IMR-90 (cell line): ENCODE results near the gene KIF6. TPM values are rescaled to one million over a fixed set of nuclear protein-coding genes. Genes with fewer than 3 reads are reported as not detected.

Experiments used
- ATAC-seq: fragments of 200-7000 bp; cut with Tn5 transposase; 2 replicates; pipeline ENCODE4 v1.9.1; 2020; ENCODE audit warnings: low read depth, mild to moderate bottlenecking, moderate library complexity
- BruUV-seq: library from RNA; stranded (reverse); fragments of 400-500 nt; replicated peaks from 2 replicates; lab custom pipeline; 2021; lab: Mats Ljungman, UMichigan
- CTCF ChIA-PET: fragments of 300-600 bp; formaldehyde crosslinking; extraction: SDS; loops from one replicate; lab custom pipeline; 2021; ENCODE audit warnings: antibody characterized with exemption; lab: Yijun Ruan, JAX
- POLR2A ChIA-PET: fragments of 300-600 bp; sonication (Branson Sonifier 250); formaldehyde crosslinking; loops from one replicate; lab custom pipeline; 2022; ENCODE audit warnings: antibody characterized with exemption; ENCODE audit not compliant: unreplicated experiment; lab: Charles Lee
- DNase-seq: peaks from one replicate; pipeline ENCODE4 v3.0.0; 2013
- H2AFZ ChIP-seq: replicated peaks from 2 replicates; pipeline ENCODE3; 2013; ENCODE audit warnings: low read length, mild to moderate bottlenecking; ENCODE audit not compliant: poor library complexity
- H2AK5ac ChIP-seq: 2 replicates; pipeline ENCODE4 v1.6.1; 2013; ENCODE audit warnings: low read depth, low read length, inconsistent platforms
- H2AK9ac ChIP-seq: replicated peaks from 2 replicates; pipeline ENCODE3; 2013; ENCODE audit warnings: mild to moderate bottlenecking, low read depth, low read length, moderate library complexity; ENCODE audit not compliant: poor library complexity
- H2BK120ac ChIP-seq: 2 replicates; pipeline ENCODE4 v1.6.1; 2013; ENCODE audit warnings: low read depth, low read length, inconsistent platforms
- H2BK15ac ChIP-seq: 3 replicates; pipeline ENCODE4 v1.6.1; 2013; ENCODE audit warnings: low read depth, low read length, inconsistent platforms
- H2BK20ac ChIP-seq: 2 replicates; pipeline ENCODE4 v1.6.1; 2013; ENCODE audit warnings: low read depth, mild to moderate bottlenecking, inconsistent platforms, low read length, moderate library complexity
- H2BK5ac ChIP-seq: 2 replicates; pipeline ENCODE4 v1.6.1; 2013; ENCODE audit warnings: mild to moderate bottlenecking, low read depth, low read length, inconsistent platforms; ENCODE audit not compliant: poor library complexity, severe bottlenecking
- H3K14ac ChIP-seq: replicated peaks from 2 replicates; pipeline ENCODE4 v1.6.1; 2013; ENCODE audit warnings: low read depth, low read length, inconsistent platforms
- H3K18ac ChIP-seq: 2 replicates; pipeline ENCODE4 v1.6.1; 2013; ENCODE audit warnings: low read depth, low read length, control low read depth
- H3K23ac ChIP-seq: 2 replicates; pipeline ENCODE4 v1.6.1; 2013; ENCODE audit warnings: low read depth, low read length, inconsistent platforms
- H3K27ac ChIP-seq: 2 replicates; pipeline ENCODE4 v1.5.1; 2013; ENCODE audit warnings: mild to moderate bottlenecking, control low read depth, low read length; ENCODE audit not compliant: insufficient read depth
- H3K27me3 ChIP-seq: 2 replicates; pipeline ENCODE4 v1.6.1; 2013; ENCODE audit warnings: low read length; ENCODE audit not compliant: control insufficient read depth, insufficient read depth
- H3K36me3 ChIP-seq: 2 replicates; pipeline ENCODE4 v1.6.1; 2013; ENCODE audit warnings: low read length, mixed read lengths; ENCODE audit not compliant: control insufficient read depth, insufficient read depth
- H3K4ac ChIP-seq: 2 replicates; pipeline ENCODE4 v1.6.1; 2013; ENCODE audit warnings: low read depth, low read length, inconsistent platforms
- H3K4me1 ChIP-seq: 2 replicates; pipeline ENCODE4 v1.6.1; 2013; ENCODE audit warnings: low read length, mixed read lengths; ENCODE audit not compliant: control insufficient read depth, insufficient read depth
- H3K4me2 ChIP-seq: 2 replicates; pipeline ENCODE4 v1.6.1; 2013; ENCODE audit warnings: low read depth, mild to moderate bottlenecking, control low read depth, low read length, moderate library complexity
- H3K4me3 ChIP-seq: 2 replicates; pipeline ENCODE4 v1.5.1; 2013; ENCODE audit warnings: low read depth, mild to moderate bottlenecking, control low read depth, low read length, moderate library complexity; ENCODE audit not compliant: insufficient read depth
- H3K56ac ChIP-seq: 2 replicates; pipeline ENCODE4 v1.6.1; 2013; ENCODE audit warnings: low read length, inconsistent platforms; ENCODE audit not compliant: insufficient read depth; ENCODE audit errors: extremely low read depth
- H3K79me1 ChIP-seq, 2 experiments: 2 replicates each; pipeline ENCODE4 v1.6.1; 2013; ENCODE audit warnings: low read length in 2 of 2, inconsistent platforms in 1 of 2, low read depth in 1 of 2
- H3K9ac ChIP-seq: 2 replicates; pipeline ENCODE4 v1.6.1; 2013; ENCODE audit warnings: low read depth, low read length, control low read depth
- H3K9me1 ChIP-seq: 2 replicates; pipeline ENCODE4 v1.6.1; 2013; ENCODE audit warnings: low read length, inconsistent platforms; ENCODE audit not compliant: insufficient read depth
- H3K9me3 ChIP-seq: 2 replicates; pipeline ENCODE4 v1.6.1; 2013; ENCODE audit warnings: low read length; ENCODE audit not compliant: control insufficient read depth, insufficient read depth
- H4K20me1 ChIP-seq: 2 replicates; pipeline ENCODE4 v1.6.1; 2013; ENCODE audit warnings: low read length, inconsistent platforms; ENCODE audit not compliant: insufficient read depth
- H4K5ac ChIP-seq: 2 replicates; pipeline ENCODE4 v1.6.1; 2013; ENCODE audit warnings: mild to moderate bottlenecking, low read depth, low read length, control low read depth
- H4K8ac ChIP-seq, 2 experiments: 2 replicates each; pipeline ENCODE4 v1.6.1; 2013; ENCODE audit warnings: low read depth in 2 of 2, low read length in 2 of 2, control low read depth in 1 of 2, inconsistent platforms in 1 of 2
- H4K91ac ChIP-seq: 2 replicates; pipeline ENCODE4 v1.6.1; 2013; ENCODE audit warnings: low read depth, low read length, inconsistent platforms; ENCODE audit not compliant: insufficient read depth
- BHLHE40 ChIP-seq: fragments of 150-350 bp; IDR thresholded peaks from 2 replicates; pipeline ENCODE4 v1.6.1; 2016; ENCODE audit warnings: mild to moderate bottlenecking, low read depth, low read length
- CEBPB ChIP-seq: IDR thresholded peaks from 2 replicates; pipeline ENCODE4 v1.6.1; 2012; ENCODE audit warnings: low read depth, low read length, improper control_type of control experiment
- FOS ChIP-seq: fragments of 150-350 bp; IDR thresholded peaks from 2 replicates; pipeline ENCODE4 v1.6.1; 2016; ENCODE audit warnings: low read depth, low read length
- MAFK ChIP-seq: IDR thresholded peaks from 2 replicates; pipeline ENCODE4 v1.6.1; 2012; ENCODE audit warnings: low read depth, low read length, improper control_type of control experiment
- MAZ ChIP-seq: IDR thresholded peaks from 2 replicates; pipeline ENCODE4 v1.6.1; 2012; ENCODE audit warnings: low read depth, mild to moderate bottlenecking, low read length, improper control_type of control experiment, moderate library complexity, borderline replicate concordance
- MXI1 ChIP-seq: IDR thresholded peaks from 2 replicates; pipeline ENCODE4 v1.6.1; 2012; ENCODE audit warnings: low read depth, mild to moderate bottlenecking, low read length, moderate library complexity, borderline replicate concordance
- NFE2L2 ChIP-seq: fragments of 150-350 bp; IDR thresholded peaks from 2 replicates; pipeline ENCODE4 v1.6.1; 2016; ENCODE audit warnings: low read depth, mild to moderate bottlenecking, low read length
- POLR2A ChIP-seq: IDR thresholded peaks from 2 replicates; pipeline ENCODE4 v1.6.1; 2012; ENCODE audit warnings: mild to moderate bottlenecking, low read depth, low read length
- RAD21 ChIP-seq: IDR thresholded peaks from 2 replicates; pipeline ENCODE4 v1.6.1; 2012; ENCODE audit warnings: low read length, improper control_type of control experiment
- RFX5 ChIP-seq: IDR thresholded peaks from 2 replicates; pipeline ENCODE4 v1.8.0; 2012; ENCODE audit warnings: low read depth, mild to moderate bottlenecking, low read length, moderate library complexity
- WGBS, 2 experiments: methylation state at CpG; one replicate each; pipeline versions ENCODE4 v1.1.5 to v1.1.7; 2013; ENCODE audit warnings: missing lambda C conversion rate in 2 of 2; ENCODE audit not compliant: insufficient read length in 1 of 2; ENCODE audit errors: extremely low coverage in 2 of 2; 5-methylcytosine and 5-hydroxymethylcytosine counted together
- dilution Hi-C: fragments of 300-500 bp; cut with HindIII; formaldehyde crosslinking; loops from one replicate; pipeline ENCODE4 v1.14.3; 2018; ENCODE audit warnings: low sequenced_read_pairs; ENCODE audit not compliant: unreplicated experiment
- in situ Hi-C: fragments of 300-500 bp; cut with MboI; formaldehyde crosslinking; loops from 3 replicates; pipeline ENCODE4 v1.14.3; 2019; ENCODE audit warnings: low sequenced_read_pairs, inconsistent platforms, mixed read lengths
- intact Hi-C: fragments of 100-400 bp; cut with micrococcal nuclease; formaldehyde crosslinking; loops from 2 replicates; pipeline ENCODE4 v1.10.0; 2022
- polyA plus RNA-seq, 3 experiments: library from polyadenylated mRNA; depleted of rRNA; stranded (reverse); fragments of >200 nt; gene quantifications; 2 replicates each; pipeline ENCODE4 v1.2.3, GENCODE V29; 2012; ENCODE audit warnings: low replicate concordance in 1 of 3
- total RNA-seq: library from RNA; depleted of rRNA; stranded (reverse); fragments of >200 nt; gene quantifications from 2 replicates; pipeline ENCODE4 v1.2.3, GENCODE V29; 2012
- TF ChIP-seq, protein P1 (sequence below): conservative IDR thresholded peaks from 2 replicates; pipeline ENCODE4 v1.5.1; 2012; ENCODE audit warnings: mild to moderate bottlenecking, low read depth, low read length, improper control_type of control experiment

Gene KIF6
- total and polyA plus RNA-seq, 2 of the 4 experiments (the other 2 are of a cell fraction), result under 0.01 to 0.10 TPM

- no peak overlapping the region for H3K4ac ChIP-seq
- H3K4me1 ChIP-seq, result no peaks in the 10 kb centered on the region
- ChIA-PET CTCF (no interaction called here), POLR2A (no interaction called here)
- WGBS, 2 experiments, result 39 to 100% methylated on average over 1 to 3 of the region's 5 CpGs
- H3K27ac ChIP-seq, result no peak overlapping the region
- intact Hi-C loops, result no loop called here
- H2AK9ac ChIP-seq, result no peak overlapping the region
- DNase-seq (no peak), ATAC-seq (no peak)
- no peak overlapping the region for H3K4me2 ChIP-seq
- H2AFZ ChIP-seq, result no peak overlapping the region
- H2BK20ac ChIP-seq, result no peak overlapping the region
- H4K20me1 ChIP-seq, result no peaks in the 10 kb centered on the region
- no peak overlapping the region for H4K5ac ChIP-seq
- no peak overlapping the region for H3K14ac ChIP-seq
- no peak overlapping the region for H2BK5ac ChIP-seq
- H3K36me3 ChIP-seq, result no peaks in the 10 kb centered on the region
- H3K9me1 ChIP-seq, result no peaks in the 10 kb centered on the region
- no TSS peak for BruUV-seq
- no peaks in the 10 kb centered on the region for H3K27me3 ChIP-seq
- no peak overlapping the region for H2AK5ac ChIP-seq
- no peaks in the 10 kb centered on the region; the same call in 1 of the 2 replicates for H3K9me3 ChIP-seq
- no peak overlapping the region for H4K8ac ChIP-seq
- no peak overlapping the region for H2BK15ac ChIP-seq
- H3K18ac ChIP-seq, result no peak overlapping the region
- no peak overlapping the region for H2BK120ac ChIP-seq
- no peak overlapping the region for H3K56ac ChIP-seq
- dilution Hi-C loops, result no loop called here
- in situ Hi-C loops, result no loop called here
- no peak overlapping the region for H4K91ac ChIP-seq
- no peak overlapping the region for H3K9ac ChIP-seq
- no peak overlapping the region for H3K4me3 ChIP-seq
- TF ChIP-seq POLR2A (no peak), FOS (no peak), MAFK (no peak), CEBPB (no peak), MXI1 (no peak), NFE2L2 (no peak), MAZ (no peak), BHLHE40 (no peak), RAD21 (no peak), RFX5 (no peak)
- TF ChIP-seq, protein P1, sequence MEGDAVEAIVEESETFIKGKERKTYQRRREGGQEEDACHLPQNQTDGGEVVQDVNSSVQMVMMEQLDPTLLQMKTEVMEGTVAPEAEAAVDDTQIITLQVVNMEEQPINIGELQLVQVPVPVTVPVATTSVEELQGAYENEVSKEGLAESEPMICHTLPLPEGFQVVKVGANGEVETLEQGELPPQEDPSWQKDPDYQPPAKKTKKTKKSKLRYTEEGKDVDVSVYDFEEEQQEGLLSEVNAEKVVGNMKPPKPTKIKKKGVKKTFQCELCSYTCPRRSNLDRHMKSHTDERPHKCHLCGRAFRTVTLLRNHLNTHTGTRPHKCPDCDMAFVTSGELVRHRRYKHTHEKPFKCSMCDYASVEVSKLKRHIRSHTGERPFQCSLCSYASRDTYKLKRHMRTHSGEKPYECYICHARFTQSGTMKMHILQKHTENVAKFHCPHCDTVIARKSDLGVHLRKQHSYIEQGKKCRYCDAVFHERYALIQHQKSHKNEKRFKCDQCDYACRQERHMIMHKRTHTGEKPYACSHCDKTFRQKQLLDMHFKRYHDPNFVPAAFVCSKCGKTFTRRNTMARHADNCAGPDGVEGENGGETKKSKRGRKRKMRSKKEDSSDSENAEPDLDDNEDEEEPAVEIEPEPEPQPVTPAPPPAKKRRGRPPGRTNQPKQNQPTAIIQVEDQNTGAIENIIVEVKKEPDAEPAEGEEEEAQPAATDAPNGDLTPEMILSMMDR, result no peak
- no peak overlapping the region for H3K23ac ChIP-seq
- no peaks in the 10 kb centered on the region for H3K79me1 ChIP-seq
Measured at GRCh38 chr6:39471954-39472659, 253.1 kb downstream of the KIF6 start.
